Keratinocyte (primary cell): ENCODE measurements around the gene NUMB.

Experiments used
- CTCF ChIP-seq, 3 experiments: IDR thresholded peaks in 1 of 3; conservative IDR thresholded peaks in 1 of 3; optimal IDR thresholded peaks in 1 of 3; 2 replicates in 2 of 3; 3 replicates in 1 of 3; pipeline versions ENCODE3 to v1.5.1; 2011; ENCODE audit warnings: low read length in 3 of 3, mild to moderate bottlenecking in 3 of 3, moderate library complexity in 2 of 3, control low read depth in 1 of 3, inconsistent platforms in 1 of 3; ENCODE audit not compliant: insufficient read depth in 2 of 3; ENCODE audit errors: extremely low read depth in 1 of 3
- EZH2 ChIP-seq: IDR thresholded peaks from one replicate; pipeline ENCODE4 v1.6.1; 2012; ENCODE audit warnings: inconsistent platforms, mild to moderate bottlenecking, low read length, moderate library complexity

DNA sequence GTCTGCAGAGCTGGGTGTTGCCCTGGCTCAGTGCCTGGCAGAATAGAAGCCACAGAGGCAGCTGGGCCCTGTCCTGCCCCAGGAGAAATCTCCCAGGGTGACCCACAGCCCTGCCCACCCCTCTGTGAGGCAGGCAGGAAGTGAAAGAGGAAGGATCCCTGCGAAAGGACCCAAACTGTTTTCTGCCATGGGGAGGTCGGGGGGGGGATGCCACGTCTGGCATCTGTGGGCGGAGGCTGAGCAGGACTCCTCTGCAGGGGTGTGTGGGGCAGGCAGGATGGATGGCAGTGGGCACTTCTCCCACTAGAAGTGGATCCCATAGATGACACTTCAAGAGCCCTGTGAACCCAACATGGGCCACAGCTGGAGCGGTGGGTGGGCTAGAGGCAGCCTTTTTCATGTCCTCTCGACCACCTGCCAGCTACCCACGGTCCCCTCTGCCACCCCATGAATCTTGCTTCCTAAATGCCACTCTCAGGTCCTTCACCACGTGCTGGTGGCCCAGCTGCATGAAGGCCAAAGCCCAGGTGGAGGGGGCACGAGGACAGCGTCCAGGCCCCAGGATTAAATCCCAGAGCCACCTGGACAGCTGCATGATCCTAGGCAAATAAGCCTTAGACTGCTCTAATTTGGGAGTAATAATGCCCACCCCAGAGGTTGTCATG is 217.4 kb downstream of the NUMB start:
- TF ChIP-seq CTCF (optimal IDR thresholded peaks at IDR 0.05 in 1 of 3, IDR thresholded peaks at IDR 0.05 in 1 of 3, conservative IDR thresholded peaks at IDR 0.05 in 1 of 3; ENCODE audit: extremely low read depth in 1 of 3, insufficient read depth in 2 of 3, low read length in 3 of 3) = no peak
- no peak for TF ChIP-seq EZH2
